Esophagus squamous epithelium (tissue), 4 donors: ENCODE measurements around the gene LRRC63.

ENCODE experiments used
- POLR2A ChIP-seq, 4 donors: fragments of 450-650 bp; IDR thresholded peaks; one replicate each; pipeline ENCODE4 v1.6.1; 2017; ENCODE audit warnings: antibody characterized with exemption in 4 of 4, mild to moderate bottlenecking in 4 of 4, moderate library complexity in 3 of 4
- TF ChIP-seq, protein P1 (sequence below), 6 experiments: fragments of 450-650 bp in 4 of 6; fragments of 200-600 bp in 2 of 6; sonication (generic) in 2 of 6; IDR thresholded peaks; one replicate each; pipeline ENCODE4 v1.5.1; 2016 to 2019; ENCODE audit warnings: antibody characterized with exemption in 6 of 6, mild to moderate bottlenecking in 4 of 6, moderate library complexity in 4 of 6

DNA sequence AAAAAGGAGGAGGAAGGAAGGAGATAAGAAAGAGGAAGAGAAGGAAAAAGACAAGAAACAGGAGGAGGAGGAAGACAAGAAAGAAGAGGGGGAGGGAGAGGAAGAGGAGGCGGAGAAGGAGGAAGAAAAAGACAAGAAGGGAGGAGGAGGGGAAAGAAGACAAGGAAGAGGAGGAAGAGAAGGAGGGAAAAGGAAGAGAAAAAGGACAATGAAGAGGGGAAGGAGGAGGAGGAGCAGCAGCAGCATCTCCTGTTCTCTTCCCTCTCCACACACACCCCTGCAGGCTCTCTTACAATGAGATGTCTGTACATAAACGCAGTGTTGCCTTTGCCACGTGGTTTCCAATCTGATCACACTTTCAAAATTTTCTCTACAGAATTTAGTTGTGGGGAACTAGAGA is 108.7 kb downstream of the LRRC63 start:
- no peak for TF ChIP-seq POLR2A (IDR thresholded peaks at IDR 0.05)
- TF ChIP-seq, protein P1, sequence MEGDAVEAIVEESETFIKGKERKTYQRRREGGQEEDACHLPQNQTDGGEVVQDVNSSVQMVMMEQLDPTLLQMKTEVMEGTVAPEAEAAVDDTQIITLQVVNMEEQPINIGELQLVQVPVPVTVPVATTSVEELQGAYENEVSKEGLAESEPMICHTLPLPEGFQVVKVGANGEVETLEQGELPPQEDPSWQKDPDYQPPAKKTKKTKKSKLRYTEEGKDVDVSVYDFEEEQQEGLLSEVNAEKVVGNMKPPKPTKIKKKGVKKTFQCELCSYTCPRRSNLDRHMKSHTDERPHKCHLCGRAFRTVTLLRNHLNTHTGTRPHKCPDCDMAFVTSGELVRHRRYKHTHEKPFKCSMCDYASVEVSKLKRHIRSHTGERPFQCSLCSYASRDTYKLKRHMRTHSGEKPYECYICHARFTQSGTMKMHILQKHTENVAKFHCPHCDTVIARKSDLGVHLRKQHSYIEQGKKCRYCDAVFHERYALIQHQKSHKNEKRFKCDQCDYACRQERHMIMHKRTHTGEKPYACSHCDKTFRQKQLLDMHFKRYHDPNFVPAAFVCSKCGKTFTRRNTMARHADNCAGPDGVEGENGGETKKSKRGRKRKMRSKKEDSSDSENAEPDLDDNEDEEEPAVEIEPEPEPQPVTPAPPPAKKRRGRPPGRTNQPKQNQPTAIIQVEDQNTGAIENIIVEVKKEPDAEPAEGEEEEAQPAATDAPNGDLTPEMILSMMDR (IDR thresholded peaks at IDR 0.05) = no peak
